ENCODE data around the gene GRIK3. TPM values are rescaled to one million over a fixed set of nuclear protein-coding genes. Genes with fewer than 3 reads are reported as not detected.

Gene GRIK3
- total RNA-seq, 1 donor from 2014 or later = 2.3 TPM

GRCh38 chr1:36766481-36766880 lies 267.8 kb downstream of the GRIK3 start:
- H3K27me3 Mint-ChIP-seq = peaks cover 48% of the 10 kb centered on the region
- no peak for TF ChIP-seq CTCF (conservative IDR thresholded peaks at IDR 0.05)
- DNase-seq (ENCODE audit: extremely low spot score, unreplicated experiment) = no peak
- no peak overlapping the region for H3K4me3 Mint-ChIP-seq
- H3K27ac Mint-ChIP-seq = no peak overlapping the region
- peaks cover 4% of the 10 kb centered on the region for H3K4me1 Mint-ChIP-seq (ENCODE audit: unreplicated experiment)
- H3K9me3 Mint-ChIP-seq = no peaks in the 10 kb centered on the region
- H3K36me3 Mint-ChIP-seq = no peaks in the 10 kb centered on the region

DNA sequence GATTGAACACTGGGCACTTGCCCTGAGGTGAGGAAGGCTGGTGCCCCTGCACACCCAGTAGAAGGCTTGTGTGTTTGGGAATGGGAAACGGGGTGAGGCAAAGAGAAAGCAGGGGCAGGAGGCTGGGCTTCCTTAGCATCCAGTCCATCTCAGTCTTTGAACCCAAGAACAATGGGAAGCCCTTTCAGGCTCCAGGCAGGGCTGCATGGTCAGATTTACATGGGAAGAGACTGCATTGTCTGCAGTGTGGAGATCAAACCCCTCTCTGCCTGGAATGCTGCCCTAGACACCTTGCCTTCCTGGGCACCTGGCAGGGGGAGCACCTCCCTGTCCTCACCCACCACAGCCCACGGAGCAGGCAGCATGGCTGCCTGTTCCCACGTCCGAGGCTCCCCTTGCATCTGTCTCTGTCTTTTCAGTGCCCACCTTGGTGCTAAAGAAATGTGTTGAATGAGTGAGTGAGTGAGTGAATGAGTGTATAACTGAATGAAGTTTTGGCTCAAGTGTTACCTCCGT lies 268.5 kb downstream of the GRIK3 start:
- DNase-seq (ENCODE audit: extremely low spot score, unreplicated experiment) = no peak
- H3K9me3 Mint-ChIP-seq = no peaks in the 10 kb centered on the region
- no peak overlapping the region for H3K4me3 Mint-ChIP-seq
- TF ChIP-seq CTCF (conservative IDR thresholded peaks at IDR 0.05) = no peak
- no peak overlapping the region for H3K27ac Mint-ChIP-seq
- peaks cover 42% of the 10 kb centered on the region for H3K27me3 Mint-ChIP-seq
- H3K4me1 Mint-ChIP-seq (ENCODE audit: unreplicated experiment) = peaks cover 2% of the 10 kb centered on the region
- no peaks in the 10 kb centered on the region for H3K36me3 Mint-ChIP-seq

- no peaks in the 10 kb centered on the region for H3K36me3 Mint-ChIP-seq
- H3K4me3 Mint-ChIP-seq = no peak overlapping the region
- TF ChIP-seq CTCF (conservative IDR thresholded peaks at IDR 0.05) = no peak
- peaks cover 32% of the 10 kb centered on the region for H3K27me3 Mint-ChIP-seq
- H3K4me1 Mint-ChIP-seq (ENCODE audit: unreplicated experiment) = no peaks in the 10 kb centered on the region
- H3K27ac Mint-ChIP-seq = no peak overlapping the region
- DNase-seq (ENCODE audit: extremely low spot score, unreplicated experiment) = no peak
- H3K9me3 Mint-ChIP-seq = no peaks in the 10 kb centered on the region
These were observed 269.5 kb downstream of the GRIK3 start for GRCh38 chr1:36764798-36765197.

GRCh38 chr1:36763771-36764170 lies 270.5 kb downstream of the GRIK3 start:
- Mint-ChIP-seq H3K4me3 (no peak overlapping the region), H3K27ac (no peak overlapping the region), H3K36me3 (no peaks in the 10 kb centered on the region), H3K9me3 (no peaks in the 10 kb centered on the region), H3K4me1 (ENCODE audit: unreplicated experiment) (no peaks in the 10 kb centered on the region), H3K27me3 (peaks cover 22% of the 10 kb centered on the region)
- no peak for TF ChIP-seq CTCF (conservative IDR thresholded peaks at IDR 0.05)
- DNase-seq (ENCODE audit: extremely low spot score, unreplicated experiment) = no peak

GRCh38 chr1:36762174-36762573 lies 272.1 kb downstream of the GRIK3 start:
- Mint-ChIP-seq H3K4me3 (no peak overlapping the region), H3K27me3 (peaks cover 13% of the 10 kb centered on the region), H3K4me1 (ENCODE audit: unreplicated experiment) (no peaks in the 10 kb centered on the region), H3K9me3 (no peaks in the 10 kb centered on the region), H3K36me3 (no peaks in the 10 kb centered on the region), H3K27ac (no peak overlapping the region)
- TF ChIP-seq CTCF (conservative IDR thresholded peaks at IDR 0.05) = no peak
- DNase-seq (ENCODE audit: extremely low spot score, unreplicated experiment) = no peak

GRCh38 chr1:36761113-36761512 lies 273.2 kb downstream of the GRIK3 start:
- H3K27me3 Mint-ChIP-seq = peaks cover 10% of the 10 kb centered on the region
- no peak for DNase-seq (ENCODE audit: extremely low spot score, unreplicated experiment)
- H3K9me3 Mint-ChIP-seq = no peaks in the 10 kb centered on the region
- no peaks in the 10 kb centered on the region for H3K36me3 Mint-ChIP-seq
- no peak for TF ChIP-seq CTCF (conservative IDR thresholded peaks at IDR 0.05)
- H3K4me3 Mint-ChIP-seq = no peak overlapping the region
- H3K27ac Mint-ChIP-seq = no peak overlapping the region
- no peaks in the 10 kb centered on the region for H3K4me1 Mint-ChIP-seq (ENCODE audit: unreplicated experiment)

Measured in type B pancreatic cell (in vitro differentiated cells).